HG03558 (cell line): ENCODE measurements around the gene CYP4V2.
"Not testable (repeated sequence)": the region's sequence is repeated elsewhere in the genome, so short reads cannot be mapped to it uniquely, and the experiment has no call there.

Source experiments
- ATAC-seq: cut with Tn5 transposase; IDR thresholded peaks from one replicate; pipeline ENCODE4 v1.9.1; 2021; ENCODE audit warnings: moderate number of reproducible peaks; ENCODE audit not compliant: unreplicated experiment; ENCODE audit errors: extremely low read depth

Gene CYP4V2

DNA sequence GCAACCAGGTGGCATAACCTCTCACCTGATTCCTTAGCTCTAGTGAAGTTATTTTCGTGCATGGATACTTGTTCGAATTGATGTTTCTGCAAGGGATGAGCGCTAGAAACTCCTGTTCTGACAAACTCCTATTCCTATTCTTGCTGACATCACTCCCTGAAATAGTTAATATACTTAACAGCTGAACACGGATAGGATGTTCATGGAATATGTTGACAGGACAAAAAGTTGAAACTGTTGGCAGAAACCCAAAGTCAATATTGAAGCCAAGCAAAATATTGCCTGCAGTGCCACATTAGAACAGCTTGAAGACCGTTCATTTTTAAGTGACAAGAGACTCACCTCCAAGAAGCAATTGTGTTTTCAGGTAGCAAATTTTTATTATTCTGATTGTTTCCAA lies 35.9 kb downstream of the CYP4V2 start, which contains the start of gene KLKB1:
Gene KLKB1 (plus strand): TSS at position 287 of the 400 bp plus-strand sequence. CDS start 689 bp downstream, outside the sequence.
- ATAC-seq = no peak

GRCh38 chr4:186227744-186228513 lies 36.6 kb downstream of the CYP4V2 start:
- ATAC-seq = no peak

DNA sequence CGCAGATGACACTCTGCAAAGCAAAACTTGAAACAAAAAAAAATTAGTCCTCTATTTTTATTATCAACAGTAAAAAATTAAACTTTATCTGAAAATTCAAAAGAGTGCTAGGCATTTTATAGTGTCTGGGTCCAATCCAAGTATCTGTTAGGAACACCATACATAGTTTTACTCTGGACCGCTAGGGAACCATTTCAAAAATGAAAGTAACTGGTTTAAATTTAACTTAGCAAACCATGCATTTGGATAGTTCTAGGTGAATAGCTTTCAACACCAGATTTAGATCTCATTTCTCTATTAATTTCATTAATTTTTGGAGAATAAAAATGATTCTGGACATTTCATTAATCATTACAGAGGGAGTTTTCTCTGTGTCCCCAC lies 37.1 kb downstream of the CYP4V2 start:
- ATAC-seq = no peak

- no peak for ATAC-seq
These were observed 43.0 kb downstream of the CYP4V2 start for GRCh38 chr4:186234367-186234766.

GRCh38 chr4:186236126-186236525 lies 44.8 kb downstream of the CYP4V2 start:
- no peak for ATAC-seq

DNA sequence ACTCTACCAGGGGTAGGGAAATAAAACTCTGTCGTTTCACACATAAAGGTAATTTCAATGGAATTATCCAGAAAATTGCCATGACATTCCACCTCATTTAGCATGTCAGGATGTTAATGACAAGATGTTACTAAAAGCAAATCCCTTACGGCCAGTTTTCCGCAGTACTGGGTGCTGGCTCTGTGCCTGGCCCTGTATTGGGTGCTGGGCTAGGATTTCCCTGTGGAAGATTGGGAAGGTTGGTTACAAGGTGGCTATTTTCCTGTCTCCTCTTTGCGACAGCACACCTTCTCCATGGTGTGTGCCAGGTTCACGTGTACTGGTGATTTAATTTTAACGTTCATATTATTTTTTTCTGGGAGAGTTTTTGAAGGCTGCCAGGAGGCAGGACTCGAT lies 49.1 kb downstream of the CYP4V2 start:
- ATAC-seq = no peak

GRCh38 chr4:186240848-186241491 lies 49.6 kb downstream of the CYP4V2 start:
- no peak for ATAC-seq

DNA sequence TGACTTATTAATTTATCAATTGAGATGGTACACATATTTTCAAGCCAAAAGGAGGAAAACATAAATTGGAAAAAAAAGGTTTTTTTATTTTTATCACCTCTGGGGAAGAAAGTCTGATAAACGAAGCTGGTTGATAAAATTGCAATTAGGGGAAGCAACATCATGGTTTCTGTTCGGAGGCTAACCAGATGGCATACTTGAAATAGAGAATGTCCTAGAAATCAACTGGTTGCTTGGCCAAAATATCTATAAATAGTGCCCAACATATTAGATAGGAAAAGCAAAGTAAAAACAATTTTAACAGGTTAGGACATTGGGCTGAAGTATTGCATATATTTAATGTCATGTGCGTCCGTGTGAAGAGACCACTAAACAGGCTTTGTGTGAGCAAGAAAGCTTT lies 50.2 kb downstream of the CYP4V2 start:
- ATAC-seq = no peak

- not testable (repeated sequence) for ATAC-seq
These were observed 50.7 kb downstream of the CYP4V2 start for GRCh38 chr4:186242031-186242430.

DNA sequence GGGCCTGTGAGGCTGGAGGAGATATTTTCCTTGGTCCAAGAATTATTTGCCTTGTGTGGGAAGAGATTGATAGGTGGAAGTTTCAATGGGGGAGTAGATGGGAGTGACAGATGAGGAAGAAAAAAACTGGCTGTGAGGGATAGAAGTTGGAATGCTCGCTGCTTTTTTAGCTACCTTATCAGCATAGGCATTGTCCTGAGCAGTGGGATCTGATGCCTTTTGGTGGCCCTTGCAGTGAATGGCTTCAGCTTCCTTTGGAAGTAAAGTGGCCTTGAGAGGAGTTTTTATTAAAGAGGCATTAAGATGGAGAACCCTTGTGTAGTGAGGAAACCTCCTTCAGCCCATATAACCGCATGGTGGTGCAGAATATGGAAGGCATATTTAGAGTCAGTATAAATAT lies 52.0 kb downstream of the CYP4V2 start:
- ATAC-seq = no peak

DNA sequence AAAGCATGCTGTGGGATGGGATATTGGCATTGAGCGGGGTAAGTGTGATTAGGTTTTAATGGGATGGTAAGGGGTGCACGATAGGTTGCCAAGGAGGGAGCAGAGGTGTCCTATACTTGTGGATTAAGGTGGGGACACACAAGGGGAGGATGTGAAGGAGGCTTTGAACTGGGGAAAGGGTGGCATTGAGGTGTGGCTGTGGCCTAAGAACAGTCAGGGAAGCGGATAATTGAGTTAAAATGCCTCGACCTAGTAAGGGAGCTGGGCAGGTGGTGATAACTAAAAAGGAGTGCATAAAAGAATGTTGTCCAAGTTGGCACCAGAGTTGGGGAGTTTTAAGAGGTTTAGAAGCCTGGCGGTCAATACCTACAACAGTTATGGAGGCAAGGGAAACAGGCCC lies 53.5 kb downstream of the CYP4V2 start:
- ATAC-seq = no peak

DNA sequence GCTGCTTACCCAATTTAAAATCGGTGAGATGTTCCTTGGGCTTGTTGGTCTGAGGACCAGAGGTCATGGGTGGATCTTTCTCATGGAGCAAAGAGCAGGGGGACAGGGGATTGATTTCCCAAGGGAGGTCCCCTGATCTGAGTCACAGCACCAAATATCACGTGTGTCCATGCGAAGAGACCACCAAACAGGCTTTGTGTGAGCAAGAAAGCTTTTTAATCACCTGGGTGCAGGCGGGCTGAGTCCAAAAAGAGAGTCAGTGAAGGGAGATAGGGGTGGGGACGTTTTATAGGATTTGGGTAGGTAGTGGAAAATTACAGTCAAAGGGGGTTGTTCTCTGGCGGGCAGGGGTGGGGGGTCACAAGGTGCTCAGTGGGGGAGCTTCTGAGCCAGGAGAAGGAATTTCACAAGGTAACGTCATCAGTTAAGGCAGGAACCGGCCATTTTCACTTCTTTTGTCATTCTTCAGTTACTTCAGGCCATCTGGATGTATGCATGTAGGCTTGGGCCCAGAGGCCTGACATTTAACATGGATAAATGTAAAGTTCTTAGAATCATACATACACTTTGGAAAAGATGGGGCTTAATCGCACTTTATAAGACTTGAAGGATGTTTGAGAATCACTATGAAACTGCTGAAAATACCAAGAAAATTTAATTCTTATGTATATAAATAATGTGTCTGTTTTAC lies 55.8 kb downstream of the CYP4V2 start:
- not testable (repeated sequence) for ATAC-seq

DNA sequence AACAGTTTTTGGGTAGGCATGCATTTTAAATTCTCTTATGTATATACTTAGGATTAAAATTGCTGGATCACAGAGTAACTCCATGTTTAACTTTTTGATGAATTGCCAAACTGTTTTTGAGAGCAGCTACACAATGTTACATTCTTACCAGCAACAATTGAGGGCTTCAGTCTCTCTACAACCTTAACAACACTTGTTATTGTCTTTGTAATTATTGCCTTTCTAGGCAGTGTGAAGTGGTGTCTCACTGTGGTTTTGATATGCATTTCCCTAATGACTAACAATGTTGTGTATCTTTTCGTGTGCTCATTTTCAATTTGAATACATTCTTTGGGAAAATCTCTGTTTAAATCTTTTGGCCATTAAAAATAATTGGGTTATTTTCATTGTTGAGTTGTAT lies 57.3 kb downstream of the CYP4V2 start:
- ATAC-seq = no peak

DNA sequence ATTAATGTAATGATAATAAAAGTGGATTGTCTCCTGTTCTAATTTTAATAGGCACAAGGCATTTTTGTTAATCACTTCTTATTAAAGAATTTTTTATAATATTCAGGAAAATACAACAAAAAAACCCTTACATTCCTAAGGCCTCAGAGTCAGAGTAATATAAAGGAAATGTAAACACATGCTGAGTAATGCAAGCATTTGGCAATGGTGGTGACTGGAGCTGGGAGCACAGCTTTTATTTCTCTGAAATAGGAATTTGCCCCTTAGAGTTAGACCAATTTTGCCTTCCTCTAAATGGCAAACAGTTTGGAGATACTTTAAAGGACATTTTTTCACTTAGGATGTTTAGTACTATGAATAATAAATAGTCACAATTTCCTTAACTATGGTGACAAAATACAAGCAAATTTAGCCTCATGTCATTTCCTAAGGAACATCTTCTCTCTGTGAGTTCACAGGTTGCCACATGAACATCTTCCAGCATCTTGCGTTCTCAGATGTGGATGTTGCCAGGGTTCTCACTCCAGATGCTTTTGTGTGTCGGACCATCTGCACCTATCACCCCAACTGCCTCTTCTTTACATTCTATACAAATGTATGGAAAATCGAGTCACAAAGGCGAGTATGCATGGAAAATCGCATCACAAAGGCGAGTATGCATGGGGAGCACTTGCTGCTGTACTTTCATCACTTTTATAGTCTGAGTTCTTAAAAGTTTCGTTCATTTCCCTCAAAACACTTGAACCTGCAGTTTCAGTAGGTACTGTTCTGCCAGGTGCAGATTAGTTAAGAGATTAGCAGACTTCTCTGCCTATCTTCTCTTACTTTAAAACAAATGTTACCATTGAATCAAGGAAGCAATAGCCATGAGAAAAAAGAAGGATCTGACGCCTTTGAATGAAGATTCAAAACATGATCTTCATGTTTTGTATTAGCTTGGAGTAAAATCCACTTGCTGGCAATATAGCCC lies 58.7 kb downstream of the CYP4V2 start:
- ATAC-seq = no peak

DNA sequence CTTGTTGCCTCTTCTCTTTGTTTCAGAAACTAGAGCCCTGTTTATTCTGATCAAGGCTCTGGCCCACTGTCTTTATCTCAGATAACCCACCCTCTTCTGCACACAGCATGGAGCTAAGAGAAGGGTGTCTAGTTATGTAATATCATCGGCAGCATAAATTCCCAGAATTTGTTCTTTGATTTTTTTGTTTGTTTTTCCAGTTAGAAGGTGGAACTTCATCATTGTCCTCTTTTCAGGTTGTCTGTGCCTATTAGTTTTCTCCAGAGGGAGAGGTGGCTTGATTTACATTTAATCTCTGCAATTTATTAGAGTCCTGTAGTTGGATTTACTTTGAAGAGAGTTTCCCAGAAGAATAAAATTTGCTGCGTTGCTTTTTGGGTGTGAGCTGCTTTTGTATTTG lies 59.4 kb downstream of the CYP4V2 start:
- ATAC-seq = no peak

DNA sequence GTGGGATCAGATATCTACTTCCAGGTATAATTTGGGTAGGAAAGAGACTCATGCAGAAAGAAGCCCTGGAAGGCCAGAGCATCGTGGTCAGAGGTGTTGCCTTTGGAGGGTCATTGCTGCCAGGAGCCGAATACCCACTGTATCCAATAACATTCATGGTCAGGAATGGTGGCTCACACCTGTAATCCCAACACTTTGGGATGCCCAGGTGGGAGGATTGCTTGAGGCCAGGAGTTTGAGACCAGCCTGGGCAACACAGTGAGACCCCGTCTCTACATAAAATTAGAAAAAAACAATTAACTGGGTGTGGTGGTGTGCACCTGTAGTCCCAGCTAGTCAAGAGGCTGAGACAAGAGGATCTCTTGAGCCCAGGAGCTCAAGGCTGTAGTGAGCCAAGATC lies 63.8 kb downstream of the CYP4V2 start:
- ATAC-seq = no peak

GRCh38 chr4:186258216-186258811 lies 66.9 kb downstream of the CYP4V2 start:
- ATAC-seq = no peak

- no peak for ATAC-seq
These were observed 68.7 kb downstream of the CYP4V2 start for GRCh38 chr4:186260117-186260503.
